A549 treated with GW870086 at 1 μM for 4 hours (cell line): Measurements from ENCODE around the gene SLC25A21. TPM values are rescaled to one million over a fixed set of nuclear protein-coding genes. Genes with fewer than 3 reads are reported as not detected.

Experiments used
- total RNA-seq: library from RNA; stranded (reverse); fragments of 200-300 nt; extraction: Qiagen RNA extraction; gene quantifications from 5 replicates; pipeline ENCODE4 v1.2.3, GENCODE V29; 2022; ENCODE audit warnings: low read depth

The SLC25A21 gene
- total RNA-seq, result 0.55 to 1.0 TPM (median 0.73 TPM) in 5 replicates

GRCh38 chr14:37172024-37172869, at the start of gene SLC25A21:
Gene SLC25A21, minus strand, starts transcription at chr14:37172606.

GRCh38 chr14:37197421-37198272, 25.2 kb upstream of the SLC25A21 start, which contains the start of gene MIPOL1:
Gene MIPOL1, plus strand, starts transcription at chr14:37197937. Its CDS starts 49,952 bp downstream, at chr14:37247889.

GRCh38 chr14:36661506-36662257, 510.7 kb downstream of the SLC25A21 start, which contains the start of gene PAX9:
Gene PAX9, plus strand, starts transcription at chr14:36661860. Its CDS starts 230 bp downstream, at chr14:36662090.

Other genes with a start within 250 kb of the SLC25A21 start
- gene MIPOL1, start 25.3 kb upstream of the SLC25A21 start, total RNA-seq, result 1.6 to 3.4 TPM (median 2.9 TPM) in 5 replicates